Brain microvascular endothelial cell (primary cell): Measurements from ENCODE around the gene RNF213.

Experiments used
- DNase-seq: peaks from one replicate; pipeline ENCODE4 v3.0.0-alpha.2; 2020
- H3K27ac ChIP-seq: fragments of 250-450 bp; sonication (Bioruptor Pico); 2 replicates; pipeline ENCODE4 v1.5.1; 2020; ENCODE audit warnings: mild to moderate bottlenecking, moderate library complexity
- H3K27me3 ChIP-seq: fragments of 250-450 bp; sonication (Bioruptor Pico); replicated peaks from 2 replicates; pipeline ENCODE4 v1.5.1; 2020; ENCODE audit warnings: mild to moderate bottlenecking
- H3K36me3 ChIP-seq: fragments of 250-450 bp; sonication (Bioruptor Pico); replicated peaks from 2 replicates; pipeline ENCODE4 v1.5.1; 2020; ENCODE audit warnings: mild to moderate bottlenecking
- H3K4me3 ChIP-seq: 2 replicates; pipeline ENCODE4 v1.5.1; 2011; ENCODE audit warnings: low read depth, mild to moderate bottlenecking, control low read depth, low read length, moderate library complexity
- CTCF ChIP-seq: IDR thresholded peaks from 2 replicates; pipeline ENCODE4 v1.5.1; 2011; ENCODE audit warnings: low read depth, mild to moderate bottlenecking, moderate library complexity, low read length, control low read depth, inconsistent platforms; ENCODE audit errors: missing control alignments
- in situ Hi-C: cut with HindIII; loops from 2 replicates; pipeline ENCODE4 v1.10.0; 2017; ENCODE audit warnings: low sequenced_read_pairs, low pct_ligation_motif_present

RNF213 gene

GRCh38 chr17:80365983-80366382 lies 105.3 kb downstream of the RNF213 start:
- in situ Hi-C loops: no loop called here
- peaks cover 67% of the 10 kb centered on the region for H3K36me3 ChIP-seq
- no peaks in the 10 kb centered on the region for H3K27me3 ChIP-seq
- no peak for DNase-seq
- no peak for TF ChIP-seq CTCF
- H3K27ac ChIP-seq: no peak overlapping the region
- H3K4me3 ChIP-seq: no peak overlapping the region

DNA sequence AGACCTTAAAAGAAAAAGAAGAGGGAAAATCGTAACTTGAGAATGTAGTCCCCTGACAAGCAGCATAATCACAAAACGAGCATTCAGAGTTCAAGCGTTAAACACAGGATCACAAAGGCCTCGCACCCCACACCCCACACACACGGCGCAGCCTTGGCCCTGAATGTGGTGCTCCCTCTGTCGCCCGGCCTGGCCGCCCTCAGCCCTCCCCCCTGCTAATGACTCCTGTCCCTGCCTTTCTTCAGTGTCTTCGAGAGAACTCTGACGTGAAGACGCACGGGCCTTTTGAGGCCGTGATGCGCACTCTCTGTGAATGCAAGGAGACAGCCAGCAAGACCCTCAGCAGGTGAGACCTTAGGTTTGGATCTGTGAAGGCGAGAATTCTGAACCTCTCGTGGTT lies 106.9 kb downstream of the RNF213 start:
- H3K4me3 ChIP-seq: no peak overlapping the region
- DNase-seq: no peak
- H3K27ac ChIP-seq: no peak overlapping the region
- TF ChIP-seq CTCF: no peak
- peaks cover 65% of the 10 kb centered on the region for H3K36me3 ChIP-seq
- in situ Hi-C loops: no loop called here
- no peaks in the 10 kb centered on the region for H3K27me3 ChIP-seq

- no peak for TF ChIP-seq CTCF
- Histone ChIP-seq H3K4me3 (no peak overlapping the region), H3K36me3 (peaks cover 61% of the 10 kb centered on the region), H3K27ac (no peak overlapping the region), H3K27me3 (no peaks in the 10 kb centered on the region)
- in situ Hi-C loops: no loop called here
- DNase-seq: no peak
These were observed 110.5 kb downstream of the RNF213 start for GRCh38 chr17:80371196-80371595.

DNA sequence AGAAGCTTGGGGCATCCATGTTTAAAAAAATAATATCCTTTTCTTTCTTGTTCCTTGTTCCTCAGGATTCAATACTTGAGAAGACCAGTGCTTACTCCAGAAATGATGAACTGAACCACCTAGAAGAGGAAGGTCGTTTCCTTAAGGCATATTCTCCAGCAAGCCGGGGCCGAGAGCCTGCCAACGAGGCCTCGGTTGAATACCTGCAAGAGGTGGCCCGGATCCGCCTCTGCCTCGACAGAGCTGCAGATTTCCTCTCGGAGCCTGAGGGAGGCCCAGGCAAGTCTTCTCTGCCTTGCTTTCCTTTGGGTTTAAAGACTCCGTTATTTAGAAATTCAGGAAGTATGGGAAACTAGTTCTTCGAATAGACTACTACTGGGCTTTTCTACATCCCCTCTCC lies 111.8 kb downstream of the RNF213 start:
- no peak overlapping the region for H3K4me3 ChIP-seq
- no peak for TF ChIP-seq CTCF
- no peak for DNase-seq
- peaks cover 66% of the 10 kb centered on the region for H3K36me3 ChIP-seq
- H3K27me3 ChIP-seq: no peaks in the 10 kb centered on the region
- in situ Hi-C loops: no loop called here
- H3K27ac ChIP-seq: no peak overlapping the region

DNA sequence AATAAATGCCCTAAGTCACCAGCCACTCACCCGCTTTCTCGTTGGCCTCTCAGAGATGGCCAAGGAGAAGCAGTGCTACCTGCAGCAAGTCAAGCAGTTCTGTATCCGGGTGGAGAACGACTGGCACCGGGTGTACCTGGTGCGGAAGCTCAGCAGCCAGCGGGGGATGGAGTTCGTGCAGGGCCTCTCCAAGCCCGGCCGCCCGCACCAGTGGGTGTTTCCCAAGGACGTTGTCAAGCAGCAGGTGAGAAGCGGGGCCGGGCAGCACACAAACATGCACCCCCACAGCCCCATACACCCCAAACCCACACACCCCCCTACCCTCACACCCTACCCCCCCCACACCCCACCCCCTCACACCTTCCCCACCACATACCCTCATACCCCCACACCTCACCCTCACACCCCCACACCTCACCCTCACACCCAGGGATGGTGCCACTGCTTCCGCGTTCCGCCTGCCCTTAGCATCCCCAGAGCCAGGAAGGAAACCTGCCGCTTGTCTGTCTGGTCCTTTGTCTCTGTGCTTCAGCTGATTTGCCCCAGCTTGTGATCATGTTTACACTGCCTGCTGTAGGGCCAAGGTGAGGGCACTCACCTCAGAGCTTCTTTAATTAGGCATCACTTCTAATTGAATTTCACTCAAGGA lies 112.4 kb downstream of the RNF213 start:
- TF ChIP-seq CTCF: no peak
- peaks cover 72% of the 10 kb centered on the region for H3K36me3 ChIP-seq
- in situ Hi-C loops: no loop called here

More for the DNA sequence above, 112.4 kb downstream of the RNF213 start:
- Histone ChIP-seq H3K27ac (no peak overlapping the region), H3K27me3 (no peaks in the 10 kb centered on the region), H3K4me3 (no peak overlapping the region)
- no peak for DNase-seq
